ENCODE results near the gene ROGDI.

The ROGDI gene

GRCh38 chr16:4752351-4753100 is 49.9 kb downstream of the ROGDI start:
- TF ChIP-seq GATA2 (IDR thresholded peaks at IDR 0.05; ENCODE audit: low read depth, low read length) (no peak), GATA3 (IDR thresholded peaks at IDR 0.05; ENCODE audit: low read depth, low read length) (no peak)

- TF ChIP-seq GATA2 (IDR thresholded peaks at IDR 0.05; ENCODE audit: low read depth, low read length): no peak
- no peak for TF ChIP-seq GATA3 (IDR thresholded peaks at IDR 0.05; ENCODE audit: low read depth, low read length)
Measured at GRCh38 chr16:4750896-4751295, 51.5 kb downstream of the ROGDI start.

GRCh38 chr16:4749700-4750257 is 52.7 kb downstream of the ROGDI start:
- TF ChIP-seq GATA2 (IDR thresholded peaks at IDR 0.05; ENCODE audit: low read depth, low read length) (no peak), GATA3 (IDR thresholded peaks at IDR 0.05; ENCODE audit: low read depth, low read length) (no peak)

- TF ChIP-seq GATA3 (IDR thresholded peaks at IDR 0.05; ENCODE audit: low read depth, low read length) (no peak), GATA2 (IDR thresholded peaks at IDR 0.05; ENCODE audit: low read depth, low read length) (no peak)
Measured at GRCh38 chr16:4748682-4749411, 53.6 kb downstream of the ROGDI start.

GRCh38 chr16:4747906-4748681 is 54.3 kb downstream of the ROGDI start:
- TF ChIP-seq GATA3 (IDR thresholded peaks at IDR 0.05; ENCODE audit: low read depth, low read length) (no peak), GATA2 (IDR thresholded peaks at IDR 0.05; ENCODE audit: low read depth, low read length) (no peak)

- no peak for TF ChIP-seq GATA2 (IDR thresholded peaks at IDR 0.05; ENCODE audit: low read depth, low read length)
- TF ChIP-seq GATA3 (IDR thresholded peaks at IDR 0.05; ENCODE audit: low read depth, low read length): no peak
Measured at GRCh38 chr16:4746991-4747574, 55.4 kb downstream of the ROGDI start.
